WTC11 (cell line): ENCODE data around the gene TAS1R1. TPM values are rescaled to one million over a fixed set of nuclear protein-coding genes. Genes with fewer than 3 reads are reported as not detected.

ENCODE experiments used
- ATAC-seq: fragments of 200-7000 bp; cut with Tn5 transposase; 2 replicates; pipeline ENCODE4 v1.10.0; 2021; ENCODE audit warnings: mild to moderate bottlenecking, moderate library complexity
- CTCF ChIA-PET: fragments of 300-600 bp; sonication (Branson Sonifier 250); formaldehyde crosslinking; loops from one replicate; lab custom pipeline; 2021; ENCODE audit warnings: antibody characterized with exemption; lab: Charles Lee
- POLR2A ChIA-PET: fragments of 350-600 bp; sonication (Branson Sonifier 250); formaldehyde crosslinking; loops from one replicate; lab custom pipeline; 2021; ENCODE audit warnings: antibody characterized with exemption; lab: Charles Lee
- DNase-seq: peaks from one replicate; pipeline ENCODE4 v3.0.0; 2021; ENCODE audit warnings: low spot score
- H3K27ac Mint-ChIP-seq: 2 replicates; pipeline ENCODE4 v1.8.0; 2021; ENCODE audit warnings: mixed read lengths
- H3K27me3 Mint-ChIP-seq: 2 replicates; pipeline ENCODE4 v1.8.0; 2021; ENCODE audit warnings: low read depth, mild to moderate bottlenecking, moderate library complexity, mixed read lengths
- H3K36me3 Mint-ChIP-seq: 2 replicates; pipeline ENCODE4 v1.8.0; 2021; ENCODE audit warnings: mixed read lengths
- H3K4me1 Mint-ChIP-seq: 2 replicates; pipeline ENCODE4 v1.8.0; 2022; ENCODE audit warnings: mixed read lengths
- H3K4me3 Mint-ChIP-seq: 2 replicates; pipeline ENCODE4 v1.8.0; 2021; ENCODE audit warnings: mild to moderate bottlenecking, moderate library complexity, mixed read lengths
- H3K9me3 Mint-ChIP-seq: 2 replicates; pipeline ENCODE4 v1.8.0; 2021; ENCODE audit warnings: mixed read lengths
- AFF4 ChIP-seq: sonication (generic); formaldehyde crosslinking; IDR thresholded peaks from 2 replicates; pipeline ENCODE4 v1.8.1; 2023; ENCODE audit warnings: mild to moderate bottlenecking, missing genetic modification reagents, borderline replicate concordance
- ESRRA ChIP-seq: sonication (generic); formaldehyde crosslinking; IDR thresholded peaks from 2 replicates; pipeline ENCODE4 v1.8.1; 2022; ENCODE audit warnings: mild to moderate bottlenecking, missing genetic modification reagents, borderline replicate concordance
- NR1H2 ChIP-seq: sonication (generic); formaldehyde crosslinking; IDR thresholded peaks from 2 replicates; pipeline ENCODE4 v1.9.0; 2021; ENCODE audit warnings: mild to moderate bottlenecking, moderate library complexity, missing genetic modification reagents
- PREB ChIP-seq: sonication (generic); formaldehyde crosslinking; IDR thresholded peaks from 2 replicates; pipeline ENCODE4 v1.8.1; 2022; ENCODE audit warnings: mild to moderate bottlenecking, missing genetic modification reagents, moderate library complexity, borderline replicate concordance
- RELA ChIP-seq: sonication (generic); formaldehyde crosslinking; IDR thresholded peaks from 2 replicates; pipeline ENCODE4 v1.8.1; 2022; ENCODE audit warnings: missing genetic modification reagents, mild to moderate bottlenecking, borderline replicate concordance
- ZNF396 ChIP-seq: fragments of 250-450 bp; sonication (Bioruptor Pico); IDR thresholded peaks from 2 replicates; pipeline ENCODE4 v1.8.0; 2021; ENCODE audit warnings: mild to moderate bottlenecking, moderate library complexity, borderline replicate concordance
- ZNF416 ChIP-seq: fragments of 250-450 bp; sonication (Bioruptor Pico); IDR thresholded peaks from 2 replicates; pipeline ENCODE4 v1.9.0; 2021; ENCODE audit warnings: mild to moderate bottlenecking, inconsistent platforms
- ZNF671 ChIP-seq: fragments of 250-450 bp; sonication (Bioruptor Pico); IDR thresholded peaks from 2 replicates; pipeline ENCODE4 v1.8.0; 2021; ENCODE audit warnings: mild to moderate bottlenecking
- ZSCAN18 ChIP-seq: fragments of 250-450 bp; sonication (Bioruptor Pico); IDR thresholded peaks from 2 replicates; pipeline ENCODE4 v2.1.2; 2022; ENCODE audit warnings: mild to moderate bottlenecking, moderate library complexity
- total RNA-seq: library from RNA; stranded (reverse); gene quantifications from 3 replicates; pipeline ENCODE4 v1.2.3, GENCODE V29; 2021
- TF ChIP-seq, protein P1 (sequence below): sonication (generic); formaldehyde crosslinking; IDR thresholded peaks from 2 replicates; pipeline ENCODE4 v1.8.1; 2022; ENCODE audit warnings: low read depth, mild to moderate bottlenecking, moderate library complexity, missing genetic modification reagents, borderline replicate concordance
- TF ChIP-seq, protein P2 (sequence below): fragments of 200-600 bp; IDR thresholded peaks from 2 replicates; pipeline ENCODE4 v1.8.0; 2022; ENCODE audit warnings: antibody characterized with exemption

The TAS1R1 gene
- total RNA-seq, 1 experiment from 2014 or later: 0.11 TPM

DNA sequence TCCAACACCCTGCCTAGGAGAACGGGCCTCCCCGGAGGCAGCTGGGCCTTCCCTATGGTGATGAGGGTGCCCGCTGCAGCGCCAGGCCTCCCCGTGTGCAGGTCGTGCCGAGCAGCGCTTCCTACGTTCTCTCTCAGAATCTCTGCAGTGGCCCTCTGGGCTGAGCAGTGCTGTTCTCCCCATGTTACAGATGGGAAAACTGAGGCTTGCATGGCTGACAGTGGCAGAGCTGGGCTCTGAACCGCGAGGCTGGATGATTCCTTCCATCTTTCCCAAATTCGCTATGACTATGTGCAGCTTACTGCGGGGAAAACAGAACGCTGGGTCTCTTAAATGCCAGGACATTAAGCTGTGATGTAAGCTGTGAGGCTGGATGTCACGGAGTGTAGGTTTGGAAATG is 38.7 kb downstream of the TAS1R1 start:
- ATAC-seq: no peak
- Mint-ChIP-seq H3K36me3 (peaks cover 29% of the 10 kb centered on the region), H3K4me3 (no peak overlapping the region), H3K9me3 (no peaks in the 10 kb centered on the region), H3K4me1 (no peaks in the 10 kb centered on the region), H3K27me3 (no peaks in the 10 kb centered on the region), H3K27ac (no peak overlapping the region)
- ChIA-PET CTCF (no interaction called here), POLR2A (no interaction called here)
- TF ChIP-seq ZNF671 (CRISPR knock-in tag) (no peak), RELA (no peak), ZSCAN18 (CRISPR knock-in tag) (no peak), AFF4 (no peak), ZNF396 (CRISPR knock-in tag) (no peak)
- TF ChIP-seq, protein P1, sequence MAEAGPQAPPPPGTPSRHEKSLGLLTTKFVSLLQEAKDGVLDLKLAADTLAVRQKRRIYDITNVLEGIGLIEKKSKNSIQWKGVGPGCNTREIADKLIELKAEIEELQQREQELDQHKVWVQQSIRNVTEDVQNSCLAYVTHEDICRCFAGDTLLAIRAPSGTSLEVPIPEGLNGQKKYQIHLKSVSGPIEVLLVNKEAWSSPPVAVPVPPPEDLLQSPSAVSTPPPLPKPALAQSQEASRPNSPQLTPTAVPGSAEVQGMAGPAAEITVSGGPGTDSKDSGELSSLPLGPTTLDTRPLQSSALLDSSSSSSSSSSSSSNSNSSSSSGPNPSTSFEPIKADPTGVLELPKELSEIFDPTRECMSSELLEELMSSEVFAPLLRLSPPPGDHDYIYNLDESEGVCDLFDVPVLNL (CRISPR knock-in tag): no peak
- TF ChIP-seq, protein P2, sequence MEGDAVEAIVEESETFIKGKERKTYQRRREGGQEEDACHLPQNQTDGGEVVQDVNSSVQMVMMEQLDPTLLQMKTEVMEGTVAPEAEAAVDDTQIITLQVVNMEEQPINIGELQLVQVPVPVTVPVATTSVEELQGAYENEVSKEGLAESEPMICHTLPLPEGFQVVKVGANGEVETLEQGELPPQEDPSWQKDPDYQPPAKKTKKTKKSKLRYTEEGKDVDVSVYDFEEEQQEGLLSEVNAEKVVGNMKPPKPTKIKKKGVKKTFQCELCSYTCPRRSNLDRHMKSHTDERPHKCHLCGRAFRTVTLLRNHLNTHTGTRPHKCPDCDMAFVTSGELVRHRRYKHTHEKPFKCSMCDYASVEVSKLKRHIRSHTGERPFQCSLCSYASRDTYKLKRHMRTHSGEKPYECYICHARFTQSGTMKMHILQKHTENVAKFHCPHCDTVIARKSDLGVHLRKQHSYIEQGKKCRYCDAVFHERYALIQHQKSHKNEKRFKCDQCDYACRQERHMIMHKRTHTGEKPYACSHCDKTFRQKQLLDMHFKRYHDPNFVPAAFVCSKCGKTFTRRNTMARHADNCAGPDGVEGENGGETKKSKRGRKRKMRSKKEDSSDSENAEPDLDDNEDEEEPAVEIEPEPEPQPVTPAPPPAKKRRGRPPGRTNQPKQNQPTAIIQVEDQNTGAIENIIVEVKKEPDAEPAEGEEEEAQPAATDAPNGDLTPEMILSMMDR: no peak
- no peak for DNase-seq

- no peaks in the 10 kb centered on the region for H3K27me3 Mint-ChIP-seq
- ChIA-PET POLR2A (interaction anchor here (0.6 to 1.0 kb wide), 2 partner anchors 11 to 15 kb away, joined by 3 read pairs; no protein-coding TSS in a partner anchor), CTCF (no interaction called here)
- peaks cover 26% of the 10 kb centered on the region for H3K36me3 Mint-ChIP-seq
- ATAC-seq (no peak), DNase-seq (no peak)
- peaks cover 2% of the 10 kb centered on the region for H3K4me1 Mint-ChIP-seq
- H3K9me3 Mint-ChIP-seq: no peaks in the 10 kb centered on the region
- H3K27ac Mint-ChIP-seq: no peak overlapping the region
- no peak overlapping the region for H3K4me3 Mint-ChIP-seq
- no peak for TF ChIP-seq ZNF416 (CRISPR knock-in tag)
These were observed 40.1 kb downstream of the TAS1R1 start for GRCh38 chr1:6594977-6595740.

DNA sequence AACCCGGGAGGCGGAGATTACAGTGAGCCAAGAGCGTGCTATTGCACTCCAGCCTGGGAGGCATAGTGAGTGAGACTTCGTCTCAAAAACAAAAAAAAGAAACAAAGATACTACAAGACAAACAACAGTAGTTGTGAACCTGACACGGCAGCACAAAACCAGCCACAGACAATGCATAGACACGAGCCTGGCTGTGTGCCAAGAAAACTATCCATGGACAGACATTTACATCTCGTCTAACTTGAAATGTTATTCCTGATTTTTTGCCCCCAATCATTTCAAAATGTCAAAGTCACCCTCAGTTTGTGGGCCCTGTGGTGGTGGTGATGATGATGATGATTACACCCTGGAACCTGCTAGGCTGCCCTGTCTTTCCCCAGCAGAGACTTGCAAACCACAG is 41.2 kb downstream of the TAS1R1 start:
- Mint-ChIP-seq H3K27ac (no peak overlapping the region), H3K9me3 (no peaks in the 10 kb centered on the region), H3K4me3 (no peak overlapping the region), H3K4me1 (peaks cover 12% of the 10 kb centered on the region), H3K36me3 (peaks cover 26% of the 10 kb centered on the region), H3K27me3 (no peaks in the 10 kb centered on the region)
- ChIA-PET POLR2A (no interaction called here), CTCF (no interaction called here)
- DNase-seq (no peak), ATAC-seq (no peak)
- TF ChIP-seq NR1H2 (CRISPR knock-in tag) (no peak), ESRRA (CRISPR knock-in tag) (no peak), PREB (CRISPR knock-in tag) (no peak)
